Brain microvascular endothelial cell (primary cell): ENCODE data around the gene GPHN.

Experiments
- DNase-seq: peaks from one replicate; pipeline ENCODE4 v3.0.0-alpha.2; 2020
- H3K27ac ChIP-seq: fragments of 250-450 bp; sonication (Bioruptor Pico); 2 replicates; pipeline ENCODE4 v1.5.1; 2020; ENCODE audit warnings: mild to moderate bottlenecking, moderate library complexity
- H3K27me3 ChIP-seq: fragments of 250-450 bp; sonication (Bioruptor Pico); replicated peaks from 2 replicates; pipeline ENCODE4 v1.5.1; 2020; ENCODE audit warnings: mild to moderate bottlenecking
- H3K36me3 ChIP-seq: fragments of 250-450 bp; sonication (Bioruptor Pico); replicated peaks from 2 replicates; pipeline ENCODE4 v1.5.1; 2020; ENCODE audit warnings: mild to moderate bottlenecking
- H3K4me3 ChIP-seq: 2 replicates; pipeline ENCODE4 v1.5.1; 2011; ENCODE audit warnings: low read depth, mild to moderate bottlenecking, control low read depth, low read length, moderate library complexity
- CTCF ChIP-seq: IDR thresholded peaks from 2 replicates; pipeline ENCODE4 v1.5.1; 2011; ENCODE audit warnings: low read depth, mild to moderate bottlenecking, moderate library complexity, low read length, control low read depth, inconsistent platforms; ENCODE audit errors: missing control alignments
- in situ Hi-C: cut with HindIII; loops from 2 replicates; pipeline ENCODE4 v1.10.0; 2017; ENCODE audit warnings: low sequenced_read_pairs, low pct_ligation_motif_present

Gene GPHN

GRCh38 chr14:66972469-66972868, 464.5 kb downstream of the GPHN start:
- DNase-seq, result no peak
- in situ Hi-C loops, result no loop called here
- no peaks in the 10 kb centered on the region for H3K36me3 ChIP-seq
- H3K27me3 ChIP-seq, result no peaks in the 10 kb centered on the region
- no peak overlapping the region for H3K4me3 ChIP-seq
- TF ChIP-seq CTCF, result no peak
- no peak overlapping the region for H3K27ac ChIP-seq

GRCh38 chr14:66974397-66975025, 466.6 kb downstream of the GPHN start:
- Histone ChIP-seq H3K27ac (no peak overlapping the region), H3K4me3 (no peak overlapping the region), H3K27me3 (no peaks in the 10 kb centered on the region), H3K36me3 (no peaks in the 10 kb centered on the region)
- peak; percentile 57 for DNase-seq
- no peak for TF ChIP-seq CTCF
- in situ Hi-C loops, result no loop called here

GRCh38 chr14:66975251-66975650, 467.3 kb downstream of the GPHN start:
- Histone ChIP-seq H3K36me3 (no peaks in the 10 kb centered on the region), H3K4me3 (no peak overlapping the region), H3K27ac (no peak overlapping the region), H3K27me3 (no peaks in the 10 kb centered on the region)
- in situ Hi-C loops, result no loop called here
- DNase-seq, result no peak
- TF ChIP-seq CTCF, result no peak

GRCh38 chr14:66979101-66979974, 471.4 kb downstream of the GPHN start:
- Histone ChIP-seq H3K36me3 (no peaks in the 10 kb centered on the region), H3K4me3 (no peak overlapping the region), H3K27ac (no peak overlapping the region), H3K27me3 (no peaks in the 10 kb centered on the region)
- no peak for TF ChIP-seq CTCF
- in situ Hi-C loops, result no loop called here
- DNase-seq, result no peak

GRCh38 chr14:66982247-66982646, 474.3 kb downstream of the GPHN start:
- TF ChIP-seq CTCF, result no peak

More at GRCh38 chr14:66982247-66982646, 474.3 kb downstream of the GPHN start:
- no peak for DNase-seq
- in situ Hi-C loops, result no loop called here
- Histone ChIP-seq H3K36me3 (no peaks in the 10 kb centered on the region), H3K4me3 (no peak overlapping the region), H3K27ac (no peak overlapping the region), H3K27me3 (no peaks in the 10 kb centered on the region)
